ENCODE data around the gene NDUFB11. TPM values are rescaled to one million over a fixed set of nuclear protein-coding genes. Genes with fewer than 3 reads are reported as not detected.

The NDUFB11 gene
- total RNA-seq, 1 donor from 2014 or later, result 94.1 TPM

DNA sequence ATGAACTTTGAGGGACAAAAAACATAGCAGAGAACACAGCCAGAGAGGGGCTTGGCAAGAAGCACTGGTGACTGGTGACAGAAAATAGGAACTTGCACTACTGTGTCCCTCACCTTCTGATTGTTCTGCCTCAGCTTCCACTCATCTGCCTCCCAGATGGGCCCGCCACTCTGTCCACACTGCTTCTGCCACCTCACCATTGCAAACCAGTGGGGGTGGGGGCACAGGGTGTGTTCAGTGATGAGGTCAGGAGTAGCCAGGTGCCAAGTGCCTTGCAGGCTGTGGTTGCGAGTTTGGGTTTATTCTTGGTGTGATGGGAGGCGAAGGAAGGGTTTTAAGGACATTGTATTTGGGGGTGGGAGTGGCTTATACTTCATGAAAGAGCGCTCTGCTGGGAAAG is 40.0 kb upstream of the NDUFB11 start:
- no peak overlapping the region for H3K27ac Mint-ChIP-seq
- no peak overlapping the region for H3K4me3 Mint-ChIP-seq (ENCODE audit: low read depth)
- H3K36me3 Mint-ChIP-seq (ENCODE audit: insufficient read depth), result peaks cover 7% of the 10 kb centered on the region
- no peaks in the 10 kb centered on the region for H3K27me3 Mint-ChIP-seq
- no peak for DNase-seq (ENCODE audit: low spot score, unreplicated experiment)
- TF ChIP-seq, protein P1, sequence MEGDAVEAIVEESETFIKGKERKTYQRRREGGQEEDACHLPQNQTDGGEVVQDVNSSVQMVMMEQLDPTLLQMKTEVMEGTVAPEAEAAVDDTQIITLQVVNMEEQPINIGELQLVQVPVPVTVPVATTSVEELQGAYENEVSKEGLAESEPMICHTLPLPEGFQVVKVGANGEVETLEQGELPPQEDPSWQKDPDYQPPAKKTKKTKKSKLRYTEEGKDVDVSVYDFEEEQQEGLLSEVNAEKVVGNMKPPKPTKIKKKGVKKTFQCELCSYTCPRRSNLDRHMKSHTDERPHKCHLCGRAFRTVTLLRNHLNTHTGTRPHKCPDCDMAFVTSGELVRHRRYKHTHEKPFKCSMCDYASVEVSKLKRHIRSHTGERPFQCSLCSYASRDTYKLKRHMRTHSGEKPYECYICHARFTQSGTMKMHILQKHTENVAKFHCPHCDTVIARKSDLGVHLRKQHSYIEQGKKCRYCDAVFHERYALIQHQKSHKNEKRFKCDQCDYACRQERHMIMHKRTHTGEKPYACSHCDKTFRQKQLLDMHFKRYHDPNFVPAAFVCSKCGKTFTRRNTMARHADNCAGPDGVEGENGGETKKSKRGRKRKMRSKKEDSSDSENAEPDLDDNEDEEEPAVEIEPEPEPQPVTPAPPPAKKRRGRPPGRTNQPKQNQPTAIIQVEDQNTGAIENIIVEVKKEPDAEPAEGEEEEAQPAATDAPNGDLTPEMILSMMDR (IDR thresholded peaks at IDR 0.05; ENCODE audit: unreplicated experiment), result no peak
- no peaks in the 10 kb centered on the region for H3K4me1 Mint-ChIP-seq (ENCODE audit: low read depth)
- H3K9me3 Mint-ChIP-seq (ENCODE audit: low read depth), result peaks cover 2% of the 10 kb centered on the region

DNA sequence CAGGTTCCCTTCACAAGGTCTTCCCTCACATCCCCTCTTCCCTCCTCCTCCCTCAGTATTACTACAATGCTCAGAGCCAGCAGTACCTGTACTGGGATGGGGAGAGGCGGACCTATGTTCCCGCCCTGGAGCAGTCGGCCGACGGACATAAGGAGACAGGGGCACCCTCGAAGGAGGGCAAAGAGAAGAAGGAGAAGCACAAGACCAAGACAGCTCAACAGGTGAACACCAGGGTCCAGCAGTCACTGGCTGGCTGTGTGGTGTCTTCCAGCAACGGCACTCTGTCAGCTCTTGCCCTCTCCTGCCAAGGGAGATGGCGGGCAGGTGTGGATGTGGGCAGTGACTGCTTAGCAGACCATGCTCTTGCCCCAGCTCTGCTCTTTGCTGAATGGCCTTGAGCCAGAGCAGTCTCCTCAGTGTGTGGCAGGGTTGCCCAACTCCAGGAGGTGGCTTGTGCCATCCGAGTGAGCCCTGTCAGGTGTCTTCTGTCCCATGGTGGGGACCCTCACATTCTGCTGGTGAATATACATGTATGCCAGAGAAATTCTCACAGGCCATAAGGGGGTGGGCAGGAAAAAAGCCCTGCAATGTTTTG is 37.7 kb upstream of the NDUFB11 start:
- Mint-ChIP-seq H3K9me3 (ENCODE audit: low read depth) (peaks cover 5% of the 10 kb centered on the region), H3K36me3 (ENCODE audit: insufficient read depth) (peaks cover 12% of the 10 kb centered on the region), H3K27ac (no peak overlapping the region), H3K4me3 (ENCODE audit: low read depth) (no peak overlapping the region), H3K27me3 (no peaks in the 10 kb centered on the region), H3K4me1 (ENCODE audit: low read depth) (no peaks in the 10 kb centered on the region)
- no peak for DNase-seq (ENCODE audit: low spot score, unreplicated experiment)
- TF ChIP-seq, protein P1 (IDR thresholded peaks at IDR 0.05; ENCODE audit: unreplicated experiment), result no peak

DNA sequence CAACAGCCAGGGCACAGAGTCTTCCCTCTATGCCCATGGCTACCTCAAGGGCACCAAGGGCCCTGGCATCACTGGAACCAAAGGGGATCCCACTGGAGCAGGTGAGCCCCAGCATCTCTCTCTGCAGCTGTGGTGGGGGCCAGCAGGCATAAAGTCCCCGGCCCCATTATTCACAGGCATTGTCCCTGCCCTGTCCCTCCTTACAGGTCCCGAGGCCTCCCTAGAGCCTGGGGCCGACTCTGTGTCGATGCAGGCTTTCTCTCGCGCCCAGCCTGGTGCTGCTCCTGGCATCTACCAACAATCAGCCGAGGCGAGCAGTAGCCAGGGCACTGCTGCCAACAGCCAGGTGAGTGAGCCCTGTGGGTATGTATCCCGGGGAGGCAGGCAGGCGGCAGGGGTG is 36.8 kb upstream of the NDUFB11 start:
- DNase-seq (ENCODE audit: low spot score, unreplicated experiment), result no peak
- Mint-ChIP-seq H3K27me3 (no peaks in the 10 kb centered on the region), H3K36me3 (ENCODE audit: insufficient read depth) (peaks cover 15% of the 10 kb centered on the region), H3K4me3 (ENCODE audit: low read depth) (no peak overlapping the region), H3K27ac (no peak overlapping the region), H3K9me3 (ENCODE audit: low read depth) (peaks cover 11% of the 10 kb centered on the region), H3K4me1 (ENCODE audit: low read depth) (no peaks in the 10 kb centered on the region)
- TF ChIP-seq, protein P1 (IDR thresholded peaks at IDR 0.05; ENCODE audit: unreplicated experiment), result no peak

DNA sequence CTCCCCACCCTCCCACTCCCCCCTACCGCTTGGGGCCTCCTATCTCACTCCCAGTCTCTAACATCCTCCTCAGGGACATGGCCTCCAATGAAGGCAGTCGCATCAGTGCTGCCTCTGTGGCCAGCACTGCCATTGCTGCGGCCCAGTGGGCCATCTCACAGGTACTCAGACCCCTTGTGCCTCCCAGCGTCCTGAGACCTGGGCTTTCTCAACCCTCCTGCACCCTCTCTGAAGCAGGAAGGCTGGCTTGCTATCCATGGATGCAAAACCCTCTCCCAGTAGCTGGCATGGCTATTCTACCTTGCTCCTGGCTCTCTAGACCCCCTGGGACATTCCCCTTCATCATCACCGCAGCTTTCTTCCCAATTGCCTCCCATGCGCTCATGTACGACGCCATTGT is 35.8 kb upstream of the NDUFB11 start:
- peaks cover 12% of the 10 kb centered on the region for H3K9me3 Mint-ChIP-seq (ENCODE audit: low read depth)
- TF ChIP-seq, protein P1 (IDR thresholded peaks at IDR 0.05; ENCODE audit: unreplicated experiment), result no peak
- H3K4me1 Mint-ChIP-seq (ENCODE audit: low read depth), result no peaks in the 10 kb centered on the region
- no peak overlapping the region for H3K4me3 Mint-ChIP-seq (ENCODE audit: low read depth)
- no peak overlapping the region for H3K27ac Mint-ChIP-seq
- peaks cover 16% of the 10 kb centered on the region for H3K36me3 Mint-ChIP-seq (ENCODE audit: insufficient read depth)
- H3K27me3 Mint-ChIP-seq, result no peaks in the 10 kb centered on the region
- no peak for DNase-seq (ENCODE audit: low spot score, unreplicated experiment)

DNA sequence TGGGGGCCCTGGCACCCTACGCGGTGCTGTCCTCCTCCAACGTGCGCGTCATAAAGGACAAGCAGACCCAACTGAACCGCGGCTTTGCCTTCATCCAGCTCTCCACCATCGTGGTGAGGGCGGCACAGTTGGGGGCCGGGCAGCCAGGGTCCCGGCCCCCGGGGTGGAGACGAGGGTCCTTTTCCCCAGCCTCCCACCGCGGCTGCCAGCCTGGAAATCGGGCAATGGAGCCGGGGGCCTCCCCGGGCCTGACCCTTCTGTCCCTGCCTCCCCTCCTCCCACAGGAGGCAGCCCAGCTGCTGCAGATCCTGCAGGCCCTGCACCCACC is 35.4 kb upstream of the NDUFB11 start:
- no peak for DNase-seq (ENCODE audit: low spot score, unreplicated experiment)
- TF ChIP-seq, protein P1 (IDR thresholded peaks at IDR 0.05; ENCODE audit: unreplicated experiment), result no peak
- H3K4me1 Mint-ChIP-seq (ENCODE audit: low read depth), result no peaks in the 10 kb centered on the region
- no peak overlapping the region for H3K27ac Mint-ChIP-seq
- peaks cover 12% of the 10 kb centered on the region for H3K9me3 Mint-ChIP-seq (ENCODE audit: low read depth)
- peaks cover 16% of the 10 kb centered on the region for H3K36me3 Mint-ChIP-seq (ENCODE audit: insufficient read depth)
- no peaks in the 10 kb centered on the region for H3K27me3 Mint-ChIP-seq
- no peak overlapping the region for H3K4me3 Mint-ChIP-seq (ENCODE audit: low read depth)
